Testis (tissue), 2 donors: ENCODE data around the gene PLA2G2D.

Experiments used
- POLR2A ChIP-seq: fragments of 450-650 bp; IDR thresholded peaks from one replicate; pipeline ENCODE4 v1.6.1; 2017; ENCODE audit warnings: antibody characterized with exemption, mild to moderate bottlenecking, moderate library complexity
- TF ChIP-seq, protein P1 (sequence below), 3 experiments: fragments of 450-650 bp in 2 of 3; fragments of 200-600 bp in 1 of 3; sonication (generic) in 1 of 3; IDR thresholded peaks; one replicate each; pipeline ENCODE4 v1.5.1; 2016 to 2019; ENCODE audit warnings: antibody characterized with exemption in 3 of 3, mild to moderate bottlenecking in 2 of 3, moderate library complexity in 1 of 3

- TF ChIP-seq, protein P1, sequence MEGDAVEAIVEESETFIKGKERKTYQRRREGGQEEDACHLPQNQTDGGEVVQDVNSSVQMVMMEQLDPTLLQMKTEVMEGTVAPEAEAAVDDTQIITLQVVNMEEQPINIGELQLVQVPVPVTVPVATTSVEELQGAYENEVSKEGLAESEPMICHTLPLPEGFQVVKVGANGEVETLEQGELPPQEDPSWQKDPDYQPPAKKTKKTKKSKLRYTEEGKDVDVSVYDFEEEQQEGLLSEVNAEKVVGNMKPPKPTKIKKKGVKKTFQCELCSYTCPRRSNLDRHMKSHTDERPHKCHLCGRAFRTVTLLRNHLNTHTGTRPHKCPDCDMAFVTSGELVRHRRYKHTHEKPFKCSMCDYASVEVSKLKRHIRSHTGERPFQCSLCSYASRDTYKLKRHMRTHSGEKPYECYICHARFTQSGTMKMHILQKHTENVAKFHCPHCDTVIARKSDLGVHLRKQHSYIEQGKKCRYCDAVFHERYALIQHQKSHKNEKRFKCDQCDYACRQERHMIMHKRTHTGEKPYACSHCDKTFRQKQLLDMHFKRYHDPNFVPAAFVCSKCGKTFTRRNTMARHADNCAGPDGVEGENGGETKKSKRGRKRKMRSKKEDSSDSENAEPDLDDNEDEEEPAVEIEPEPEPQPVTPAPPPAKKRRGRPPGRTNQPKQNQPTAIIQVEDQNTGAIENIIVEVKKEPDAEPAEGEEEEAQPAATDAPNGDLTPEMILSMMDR (IDR thresholded peaks at IDR 0.05): no peak
- TF ChIP-seq POLR2A: no peak
These were observed 16.5 kb downstream of the PLA2G2D start for GRCh38 chr1:20102875-20103274.
